ENCODE measurements around the gene TMEM30A.
A peak's percentile ranks its signal among the peaks of the same experiment; 100 is the strongest.

The TMEM30A gene

DNA sequence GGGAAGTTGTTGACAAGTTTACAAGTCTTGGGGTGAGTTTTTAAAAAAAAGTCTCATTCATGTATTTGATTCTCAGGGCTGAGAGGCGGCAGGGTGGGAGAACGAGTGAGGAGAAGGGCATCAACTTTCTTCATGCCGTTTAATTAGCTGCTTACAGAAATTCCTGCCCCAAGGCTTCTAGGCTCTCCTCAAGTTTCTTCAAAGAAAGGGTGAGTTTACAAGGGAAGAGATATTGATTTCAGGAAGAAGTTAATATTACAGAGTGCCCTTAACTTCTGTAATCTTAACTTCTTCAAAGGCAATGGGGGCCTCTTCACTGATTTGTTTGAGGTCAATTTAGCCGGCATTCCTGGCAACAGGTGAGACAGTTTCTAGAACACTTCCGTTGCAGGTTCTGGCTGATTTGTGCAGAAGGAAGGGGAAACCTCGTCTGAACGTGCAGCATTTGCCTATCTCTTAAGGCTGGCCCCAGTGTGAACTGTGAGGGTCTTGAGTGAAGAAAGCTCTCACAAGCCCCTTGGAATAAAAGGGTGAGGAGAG, 75.3 kb downstream of the TMEM30A start:
- Histone ChIP-seq H3K36me3 (ENCODE audit: insufficient read depth, low read length) (no peaks in the 10 kb centered on the region), H3K79me2 (ENCODE audit: insufficient read depth, low read length) (no peaks in the 10 kb centered on the region), H3F3A (ENCODE audit: low read depth) (no peaks in the 10 kb centered on the region), H3K9ac (ENCODE audit: low read depth, low read length, poor library complexity, severe bottlenecking) (no peak overlapping the region), H2AFZ (ENCODE audit: low read length) (peak overlapping the region; percentile 70), H3K4me1 (ENCODE audit: insufficient read depth, low read length, poor library complexity, severe bottlenecking) (peaks cover 11% of the 10 kb centered on the region), H3K4me2 (ENCODE audit: low read depth, low read length, poor library complexity, severe bottlenecking) (peak overlapping the region; percentile 65), H3K9me2 (replicated peaks; ENCODE audit: low read depth, low read length) (no peaks in the 10 kb centered on the region), H4K20me1 (ENCODE audit: insufficient read depth, low read length, poor library complexity, severe bottlenecking) (no peaks in the 10 kb centered on the region), H3K27me3 (ENCODE audit: insufficient read depth, low read length, poor library complexity, severe bottlenecking) (no peaks in the 10 kb centered on the region), H3K9me3 (ENCODE audit: insufficient read depth, low read depth, low read length) (no peaks in the 10 kb centered on the region), H3K4me3 (ENCODE audit: low read length, poor library complexity, severe bottlenecking) (peak overlapping the region; percentile 60)
- TF ChIP-seq EZH2phosphoT487 (IDR thresholded peaks at IDR 0.05; ENCODE audit: borderline replicate concordance) = no peak
- TF ChIP-seq, protein P1, sequence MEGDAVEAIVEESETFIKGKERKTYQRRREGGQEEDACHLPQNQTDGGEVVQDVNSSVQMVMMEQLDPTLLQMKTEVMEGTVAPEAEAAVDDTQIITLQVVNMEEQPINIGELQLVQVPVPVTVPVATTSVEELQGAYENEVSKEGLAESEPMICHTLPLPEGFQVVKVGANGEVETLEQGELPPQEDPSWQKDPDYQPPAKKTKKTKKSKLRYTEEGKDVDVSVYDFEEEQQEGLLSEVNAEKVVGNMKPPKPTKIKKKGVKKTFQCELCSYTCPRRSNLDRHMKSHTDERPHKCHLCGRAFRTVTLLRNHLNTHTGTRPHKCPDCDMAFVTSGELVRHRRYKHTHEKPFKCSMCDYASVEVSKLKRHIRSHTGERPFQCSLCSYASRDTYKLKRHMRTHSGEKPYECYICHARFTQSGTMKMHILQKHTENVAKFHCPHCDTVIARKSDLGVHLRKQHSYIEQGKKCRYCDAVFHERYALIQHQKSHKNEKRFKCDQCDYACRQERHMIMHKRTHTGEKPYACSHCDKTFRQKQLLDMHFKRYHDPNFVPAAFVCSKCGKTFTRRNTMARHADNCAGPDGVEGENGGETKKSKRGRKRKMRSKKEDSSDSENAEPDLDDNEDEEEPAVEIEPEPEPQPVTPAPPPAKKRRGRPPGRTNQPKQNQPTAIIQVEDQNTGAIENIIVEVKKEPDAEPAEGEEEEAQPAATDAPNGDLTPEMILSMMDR (conservative IDR thresholded peaks at IDR 0.05; ENCODE audit: low read length) = no peak

DNA sequence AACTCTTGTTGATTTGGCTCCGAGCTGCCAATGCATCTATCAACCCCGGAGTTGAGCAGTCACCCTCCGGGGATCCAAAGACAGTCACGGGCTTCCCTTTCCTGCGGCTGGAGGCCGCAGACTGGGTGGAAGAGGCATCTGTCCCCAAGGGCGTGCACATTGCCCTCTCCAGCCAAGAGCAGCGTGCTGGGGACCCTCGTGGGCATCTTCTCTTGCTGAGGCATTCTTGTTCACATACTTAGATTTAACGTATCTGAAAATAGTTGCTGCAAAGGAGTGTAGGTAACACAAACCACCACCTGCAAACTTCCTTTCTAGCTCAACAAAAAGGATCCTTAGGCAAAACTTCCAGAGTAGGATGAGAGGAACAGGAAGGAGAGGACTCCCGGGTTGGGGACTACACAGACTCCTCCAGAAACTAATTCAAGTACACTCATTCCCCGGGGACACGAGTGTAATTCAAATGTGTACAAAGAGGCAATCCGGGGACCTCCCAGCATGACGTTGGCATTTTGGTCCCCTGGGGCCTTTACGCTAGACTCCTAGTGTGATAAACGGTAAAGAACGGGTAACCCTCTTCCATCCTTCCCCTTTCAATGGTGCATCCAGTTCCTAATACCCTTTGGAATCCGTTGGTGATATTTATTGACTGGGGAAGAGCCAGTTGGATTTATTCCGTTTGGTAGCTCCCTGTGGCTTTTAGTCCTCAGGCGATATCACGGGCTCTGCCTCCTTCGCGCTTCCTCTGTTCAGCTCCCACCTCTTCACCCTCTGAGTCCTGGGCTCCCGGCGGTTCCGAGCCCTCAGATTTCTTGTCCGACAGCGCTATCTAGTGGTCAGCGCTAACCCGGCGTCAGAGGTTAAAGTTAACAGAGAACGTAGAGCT, 76.1 kb downstream of the TMEM30A start:
- H4K20me1 ChIP-seq (ENCODE audit: insufficient read depth, low read length, poor library complexity, severe bottlenecking) = no peaks in the 10 kb centered on the region
- TF ChIP-seq EZH2phosphoT487 (IDR thresholded peaks at IDR 0.05; ENCODE audit: borderline replicate concordance) = no peak
- TF ChIP-seq, protein P1 (conservative IDR thresholded peaks at IDR 0.05; ENCODE audit: low read length) = peak; percentile 91
- no peaks in the 10 kb centered on the region for H3K27me3 ChIP-seq (ENCODE audit: insufficient read depth, low read length, poor library complexity, severe bottlenecking)
- no peak overlapping the region for H3K9ac ChIP-seq (ENCODE audit: low read depth, low read length, poor library complexity, severe bottlenecking)
- H3F3A ChIP-seq (ENCODE audit: low read depth) = no peaks in the 10 kb centered on the region
- peak overlapping the region; percentile 60 for H3K4me3 ChIP-seq (ENCODE audit: low read length, poor library complexity, severe bottlenecking)
- peaks cover 11% of the 10 kb centered on the region for H3K4me1 ChIP-seq (ENCODE audit: insufficient read depth, low read length, poor library complexity, severe bottlenecking)
- H2AFZ ChIP-seq (ENCODE audit: low read length) = peak overlapping the region; percentile 70
- H3K36me3 ChIP-seq (ENCODE audit: insufficient read depth, low read length) = no peaks in the 10 kb centered on the region
- H3K79me2 ChIP-seq (ENCODE audit: insufficient read depth, low read length) = no peaks in the 10 kb centered on the region
- no peaks in the 10 kb centered on the region for H3K9me3 ChIP-seq (ENCODE audit: insufficient read depth, low read depth, low read length)
- peak overlapping the region; percentile 65 for H3K4me2 ChIP-seq (ENCODE audit: low read depth, low read length, poor library complexity, severe bottlenecking)
- H3K9me2 ChIP-seq (replicated peaks; ENCODE audit: low read depth, low read length) = no peaks in the 10 kb centered on the region

DNA sequence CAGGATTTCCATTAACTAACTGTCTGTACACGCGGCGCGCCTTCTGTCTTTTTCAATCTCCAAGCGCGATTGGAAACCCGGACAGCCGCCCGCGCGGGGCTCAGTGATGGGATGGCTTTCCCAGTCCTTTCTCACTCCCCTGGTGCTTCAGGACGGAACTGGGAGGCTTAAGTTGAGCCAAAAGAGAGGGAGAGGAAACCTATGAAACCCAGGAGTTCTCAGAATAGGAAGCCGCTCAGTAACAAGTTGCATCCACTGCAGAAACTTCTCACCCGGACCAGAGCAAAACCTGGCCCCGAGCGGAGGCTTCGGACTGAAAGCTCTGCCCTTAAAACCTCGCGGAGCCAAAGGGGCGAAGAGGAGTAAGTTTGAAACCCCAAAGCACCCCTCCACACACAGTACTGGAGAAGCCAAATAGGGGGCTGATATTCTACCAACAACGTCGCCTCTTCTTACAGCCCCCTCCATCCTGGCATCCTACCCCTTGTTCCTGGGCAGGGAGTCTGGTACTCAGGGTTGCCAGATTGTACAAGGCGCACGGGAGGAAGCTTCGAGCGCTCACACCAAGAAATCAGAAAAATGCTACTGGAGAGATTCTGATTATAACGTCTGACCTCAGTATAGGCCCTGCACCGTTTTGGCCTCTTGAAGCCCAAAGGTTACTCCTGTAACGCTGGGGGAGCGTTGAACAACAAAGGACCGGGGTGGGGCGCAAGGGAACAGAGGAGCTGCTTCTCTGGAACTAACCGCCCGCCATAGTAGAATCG, 77.8 kb downstream of the TMEM30A start:
- no peaks in the 10 kb centered on the region for H3F3A ChIP-seq (ENCODE audit: low read depth)
- no peak overlapping the region for H3K9ac ChIP-seq (ENCODE audit: low read depth, low read length, poor library complexity, severe bottlenecking)
- H3K9me3 ChIP-seq (ENCODE audit: insufficient read depth, low read depth, low read length) = no peaks in the 10 kb centered on the region
- H2AFZ ChIP-seq (ENCODE audit: low read length) = no peak overlapping the region
- no peaks in the 10 kb centered on the region for H3K27me3 ChIP-seq (ENCODE audit: insufficient read depth, low read length, poor library complexity, severe bottlenecking)
- H3K79me2 ChIP-seq (ENCODE audit: insufficient read depth, low read length) = no peaks in the 10 kb centered on the region
- TF ChIP-seq EZH2phosphoT487 (IDR thresholded peaks at IDR 0.05; ENCODE audit: borderline replicate concordance) = no peak
- TF ChIP-seq, protein P1 (conservative IDR thresholded peaks at IDR 0.05; ENCODE audit: low read length) = no peak
- H3K36me3 ChIP-seq (ENCODE audit: insufficient read depth, low read length) = no peaks in the 10 kb centered on the region
- no peaks in the 10 kb centered on the region for H3K4me1 ChIP-seq (ENCODE audit: insufficient read depth, low read length, poor library complexity, severe bottlenecking)
- H3K4me3 ChIP-seq (ENCODE audit: low read length, poor library complexity, severe bottlenecking) = no peak overlapping the region
- no peaks in the 10 kb centered on the region for H3K9me2 ChIP-seq (replicated peaks; ENCODE audit: low read depth, low read length)
- no peak overlapping the region for H3K4me2 ChIP-seq (ENCODE audit: low read depth, low read length, poor library complexity, severe bottlenecking)
- no peaks in the 10 kb centered on the region for H4K20me1 ChIP-seq (ENCODE audit: insufficient read depth, low read length, poor library complexity, severe bottlenecking)
